Hepatocyte (in vitro differentiated cells): ENCODE data around the gene IFNL4.

Source experiments
- CTCF ChIP-seq: fragments of 200-600 bp; sonication (generic); IDR thresholded peaks from 2 replicates; pipeline ENCODE4 v1.5.1; 2016; ENCODE audit warnings: antibody characterized with exemption, mild to moderate bottlenecking; ENCODE audit not compliant: poor library complexity
- EZH2 ChIP-seq: fragments of 200-600 bp; sonication (generic); IDR thresholded peaks from 2 replicates; pipeline ENCODE4 v1.6.1; 2016; ENCODE audit warnings: antibody characterized with exemption, mild to moderate bottlenecking, borderline replicate concordance

GRCh38 chr19:39252458-39252857 lies 3.8 kb upstream of the IFNL4 start:
- TF ChIP-seq CTCF (no peak), EZH2 (no peak)
